ENCODE results near the gene CSH2. TPM values are rescaled to one million over a fixed set of nuclear protein-coding genes. Genes with fewer than 3 reads are reported as not detected.

The CSH2 gene
- total and polyA plus RNA-seq, 2 of the 8 experiments (the other 6 are each of a cell fraction or from before 2014, with no cell fraction given), result 0.43 TPM; not detected in 1

DNA sequence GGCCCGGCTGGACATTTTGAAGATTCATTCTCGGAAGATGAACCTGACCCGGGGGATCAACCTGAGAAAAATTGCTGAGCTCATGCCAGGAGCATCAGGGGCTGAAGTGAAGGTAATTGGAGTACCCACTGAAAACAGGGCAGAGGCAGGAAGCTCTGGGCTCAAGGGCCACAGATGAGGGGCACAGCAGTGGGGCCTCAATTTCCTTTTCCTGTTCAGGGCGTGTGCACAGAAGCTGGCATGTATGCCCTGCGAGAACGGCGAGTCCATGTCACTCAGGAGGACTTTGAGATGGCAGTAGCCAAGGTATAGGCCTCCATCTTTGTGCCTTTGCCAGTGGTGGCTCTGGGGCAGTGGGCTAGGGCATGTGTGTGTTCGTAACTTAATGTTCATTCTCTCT is 42.0 kb downstream of the CSH2 start:
- Histone ChIP-seq H3K56ac (replicated peaks; ENCODE audit: insufficient read length, low read depth, low read length) (no peak overlapping the region), H2AK5ac (ENCODE audit: low read depth, low read length) (no peak overlapping the region), H2BK5ac (ENCODE audit: low read depth, low read length) (no peak overlapping the region), H3K36me3 (ENCODE audit: control insufficient read depth in 2 of 4, insufficient read depth in 4 of 4, low read length in 3 of 4) (peaks cover 40 to 65% (median 59%) of the 10 kb centered on the region in 4 experiments), H3K23me2 (ENCODE audit: low read depth, low read length) (peaks cover 4% of the 10 kb centered on the region), H3K79me1 (ENCODE audit: low read depth, low read length) (peaks cover 9% of the 10 kb centered on the region; the same call in 1 of the 2 replicates), H3K4me2 (ENCODE audit: insufficient read depth in 1 of 2, low read depth in 2 of 2, low read length in 2 of 2) (no peak overlapping the region), H3K9ac (replicated peaks in 1 of 4; ENCODE audit: extremely low read depth in 1 of 4, low read depth in 3 of 4, low read length in 3 of 4) (no peak overlapping the region), H3K4me3 (ENCODE audit: extremely low read depth in 1 of 4, insufficient read depth in 2 of 4, low read depth in 3 of 4, low read length in 4 of 4) (no peak overlapping the region), H3K4ac (replicated peaks; ENCODE audit: insufficient read length, low read depth, low read length) (no peak overlapping the region), H2BK15ac (ENCODE audit: low read length) (no peak overlapping the region), H3K27me3 (replicated peaks in 1 of 4; ENCODE audit: control insufficient read depth in 3 of 4, extremely low read depth in 1 of 4, insufficient read depth in 3 of 4, low read length in 3 of 4) (no peaks in the 10 kb centered on the region), H2AFZ (ENCODE audit: low read length) (no peak overlapping the region), H2BK12ac (ENCODE audit: low read depth, low read length) (no peak overlapping the region), H2BK120ac (replicated peaks; ENCODE audit: low read depth, low read length) (no peak overlapping the region), H3K18ac (ENCODE audit: extremely low read depth, low read length) (no peak overlapping the region), H4K8ac (ENCODE audit: extremely low read depth, insufficient read depth, low read length) (no peak overlapping the region), H2BK20ac (ENCODE audit: low read length) (no peak overlapping the region), H3K4me1 (replicated peaks in 1 of 4; ENCODE audit: control insufficient read depth in 3 of 4, insufficient read depth in 4 of 4, low read length in 3 of 4) (peaks cover 0 to 3% (median 0%) of the 10 kb centered on the region in 4 experiments; a peak in 1 of 7 replicates), H3K9me3 (ENCODE audit: insufficient read depth in 2 of 2, low read depth in 1 of 2, low read length in 1 of 2) (no peaks in the 10 kb centered on the region), H3K23ac (ENCODE audit: insufficient read length) (no peak overlapping the region), H3K79me2 (ENCODE audit: control insufficient read depth in 1 of 2, insufficient read depth in 2 of 2, low read length in 2 of 2) (peaks cover 0 to 24% of the 10 kb centered on the region in 2 experiments; a peak in 3 of 4 replicates), H3K27ac (ENCODE audit: low read depth, low read length) (no peak overlapping the region), H3K14ac (ENCODE audit: insufficient read length) (no peak overlapping the region), H4K91ac (replicated peaks; ENCODE audit: insufficient read length, low read length) (no peak overlapping the region), H4K20me1 (replicated peaks in 1 of 2; ENCODE audit: control insufficient read depth in 1 of 2, insufficient read depth in 2 of 2, low read length in 2 of 2) (peaks cover 2 to 25% of the 10 kb centered on the region in 2 experiments), H4K5ac (ENCODE audit: insufficient read length, low read depth, low read length) (no peak overlapping the region)
- FAIRE-seq (no peak), DNase-seq (ENCODE audit: low read depth in 1 of 2, low spot score in 2 of 2) (no peak)
- WGBS, 2 experiments (ENCODE audit: extremely low coverage in 1 of 2, insufficient coverage in 1 of 2, insufficient read length in 1 of 2, insufficient replicate concordance in 2 of 2, low coverage in 1 of 2, low lambda C conversion rate in 2 of 2, missing lambda C conversion rate in 1 of 2), result 92% methylated on average over 8 of the region's 8 CpGs; no CpG with 5 or more reads in 1 of the 2 experiments
- CTCF ChIA-PET (ENCODE audit: partially characterized antibody), result interaction anchor here (1.0 to 5.2 kb wide), 7 partner anchors 8 to 35 kb away, joined by 3 to 61 read pairs (median 3); no protein-coding TSS in a partner anchor
- TF ChIP-seq YY1 (IDR thresholded peaks at IDR 0.05; ENCODE audit: low read depth, low read length), result no peak
- POLR2A ChIA-PET (ENCODE audit: partially characterized antibody), result interaction anchor here (0.9 to 32.3 kb wide), 9 partner anchors 0 to 89 kb away, joined by 3 to 593 read pairs (median 4); partner anchors contain the start of genes CCDC47, DDX42, FTSJ3 and PSMC5

All from H1 (cell line).